ENCODE results near the gene C1orf226. TPM values are rescaled to one million over a fixed set of nuclear protein-coding genes. Genes with fewer than 3 reads are reported as not detected.

C1orf226 gene
- total and polyA plus RNA-seq, 9 of the 15 experiments (the other 6 are each of a cell fraction or from before 2014, with no cell fraction given): 0.10 to 1.4 (median 0.47) TPM

- TF ChIP-seq ZNF318 (IDR thresholded peaks at IDR 0.05; ENCODE audit: borderline replicate concordance in 1 of 2, low read depth in 1 of 2): no peak
- no peak for TF ChIP-seq POLR2B (IDR thresholded peaks at IDR 0.05; ENCODE audit: low read depth, partially characterized antibody)
- TF ChIP-seq GATA2 (CRISPR knock-in tag; IDR thresholded peaks at IDR 0.05): peak; percentile 96
- TF ChIP-seq MTF1 (CRISPR knock-in tag; IDR thresholded peaks at IDR 0.05; ENCODE audit: borderline replicate concordance): no peak
- TF ChIP-seq ZNF395 (CRISPR knock-in tag; IDR thresholded peaks at IDR 0.05): peak; percentile 86; the same call in 1 of the 2 replicates
- TF ChIP-seq IRF1 (CRISPR knock-in tag; IDR thresholded peaks at IDR 0.05; ENCODE audit: borderline replicate concordance): no peak
- no peak for TF ChIP-seq HSF4 (CRISPR knock-in tag; IDR thresholded peaks at IDR 0.05; ENCODE audit: borderline replicate concordance)
- no peak for TF ChIP-seq KLF10 (CRISPR knock-in tag; IDR thresholded peaks at IDR 0.05)
- TF ChIP-seq KLF13 (tag; IDR thresholded peaks at IDR 0.05; ENCODE audit: borderline replicate concordance, low read depth): no peak
- no peak for TF ChIP-seq KDM5B (IDR thresholded peaks at IDR 0.05; ENCODE audit: insufficient replicate concordance, low read depth, low read length)
- no peak for TF ChIP-seq THRAP3 (IDR thresholded peaks at IDR 0.05; ENCODE audit: borderline replicate concordance)
- TF ChIP-seq KHSRP (IDR thresholded peaks at IDR 0.05): peak; percentile 74
- TF ChIP-seq SIN3A (IDR thresholded peaks at IDR 0.05; ENCODE audit: borderline replicate concordance in 2 of 2, control insufficient read depth in 1 of 2, low read depth in 2 of 2, low read length in 2 of 2): no peak
- TF ChIP-seq EHMT2 (IDR thresholded peaks at IDR 0.05): no peak
- TF ChIP-seq PHF21A (IDR thresholded peaks at IDR 0.05; ENCODE audit: borderline replicate concordance, low read depth): no peak; the same call in 1 of the 2 replicates
- peak; percentile 96 for TF ChIP-seq CTBP1 (IDR thresholded peaks at IDR 0.05; ENCODE audit: borderline replicate concordance)
Observed at GRCh38 chr1:162386292-162387225, 5.0 kb downstream of the C1orf226 start (continued).
